AG04450 (cell line): ENCODE data around the gene NFATC2. TPM values are rescaled to one million over a fixed set of nuclear protein-coding genes. Genes with fewer than 3 reads are reported as not detected.

Experiments
- CTCF ChIA-PET: fragments of 300-600, 350-600 bp; formaldehyde crosslinking; extraction: SDS; loops from one replicate; lab custom pipeline; 2022; ENCODE audit warnings: antibody characterized with exemption, inconsistent platforms; lab: Charles Lee
- POLR2A ChIA-PET: fragments of 350-600 bp; formaldehyde crosslinking; extraction: SDS; loops from one replicate; lab custom pipeline; 2021; ENCODE audit warnings: antibody characterized with exemption, inconsistent platforms; lab: Yijun Ruan, JAX
- DNase-seq: peaks from one replicate; pipeline ENCODE4 v3.0.0-alpha.2; 2011; ENCODE audit warnings: low read depth, low spot score
- H3K27ac ChIP-seq: one replicate; pipeline ENCODE4 v1.5.1; 2012; ENCODE audit warnings: low read depth, low read length, control low read depth
- H3K27me3 ChIP-seq: one replicate; pipeline ENCODE4 v1.6.0; 2012; ENCODE audit warnings: low read length; ENCODE audit not compliant: control insufficient read depth, insufficient read depth
- H3K4me3 ChIP-seq: 2 replicates; pipeline ENCODE4 v1.5.1; 2011; ENCODE audit warnings: mild to moderate bottlenecking, low read depth, low read length, control low read depth
- H3K9me3 ChIP-seq: 2 replicates; pipeline ENCODE4 v1.5.1; 2012; ENCODE audit warnings: low read length; ENCODE audit not compliant: control insufficient read depth, insufficient read depth
- CTCF ChIP-seq: IDR thresholded peaks from 2 replicates; pipeline ENCODE4 v1.5.1; 2011; ENCODE audit warnings: low read depth, low read length, control low read depth, inconsistent platforms
- polyA plus RNA-seq: library from polyadenylated mRNA; depleted of rRNA; stranded (reverse); fragments of >200 nt; gene quantifications from 2 replicates; pipeline ENCODE4 v1.2.3, GENCODE V29; 2011

NFATC2 gene
- polyA plus RNA-seq, 1 experiment, result 0.07 TPM

DNA sequence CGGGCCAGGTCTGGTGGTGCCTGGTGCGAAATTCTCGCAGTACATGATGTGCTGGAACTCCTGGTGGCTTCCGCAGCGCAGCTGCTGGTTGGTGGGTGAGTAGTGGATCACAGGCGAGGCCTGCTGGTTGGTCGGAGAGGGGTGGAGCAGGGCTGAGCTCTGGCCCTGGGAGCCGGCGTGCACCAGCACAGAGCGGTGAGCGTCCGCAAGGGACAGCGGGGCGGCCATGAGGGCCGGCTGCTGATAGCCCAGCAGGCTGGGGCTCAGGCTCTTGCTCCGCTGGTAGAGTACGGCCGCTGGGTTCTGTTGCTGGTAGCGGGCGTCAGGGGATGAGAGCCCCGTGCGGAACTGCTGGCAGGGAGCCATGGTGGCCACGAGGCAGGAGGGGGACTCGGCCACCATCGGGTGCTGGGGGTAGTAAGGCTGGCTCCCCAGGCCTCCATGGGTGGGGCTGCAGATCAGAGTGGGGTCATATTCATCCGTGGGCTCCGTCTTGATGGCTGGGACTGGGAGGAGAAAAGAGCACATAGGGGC, 110.2 kb downstream of the NFATC2 start:
- ChIA-PET CTCF (no interaction called here), POLR2A (no interaction called here)
- Histone ChIP-seq H3K27ac (no peak overlapping the region), H3K9me3 (no peaks in the 10 kb centered on the region; the same call in 1 of the 2 replicates), H3K4me3 (no peak overlapping the region), H3K27me3 (no peaks in the 10 kb centered on the region)
- no peak for TF ChIP-seq CTCF
- no peak for DNase-seq

- Histone ChIP-seq H3K27ac (no peak overlapping the region), H3K27me3 (no peaks in the 10 kb centered on the region), H3K4me3 (no peak overlapping the region), H3K9me3 (no peaks in the 10 kb centered on the region; the same call in 1 of the 2 replicates)
- ChIA-PET CTCF (interaction anchor here (0.6 kb wide), 1 partner anchor 12 kb away, joined by 3 read pairs; no protein-coding TSS in a partner anchor), POLR2A (no interaction called here)
- TF ChIP-seq CTCF, result no peak
- DNase-seq, result no peak
Measured at GRCh38 chr20:51431321-51431720, 111.2 kb downstream of the NFATC2 start.

- ChIA-PET CTCF (no interaction called here), POLR2A (no interaction called here)
- Histone ChIP-seq H3K4me3 (no peak overlapping the region), H3K27me3 (no peaks in the 10 kb centered on the region), H3K9me3 (no peaks in the 10 kb centered on the region; the same call in 1 of the 2 replicates), H3K27ac (no peak overlapping the region)
- no peak for DNase-seq
- no peak for TF ChIP-seq CTCF
Measured at GRCh38 chr20:51430198-51430950, 112.1 kb downstream of the NFATC2 start.

DNA sequence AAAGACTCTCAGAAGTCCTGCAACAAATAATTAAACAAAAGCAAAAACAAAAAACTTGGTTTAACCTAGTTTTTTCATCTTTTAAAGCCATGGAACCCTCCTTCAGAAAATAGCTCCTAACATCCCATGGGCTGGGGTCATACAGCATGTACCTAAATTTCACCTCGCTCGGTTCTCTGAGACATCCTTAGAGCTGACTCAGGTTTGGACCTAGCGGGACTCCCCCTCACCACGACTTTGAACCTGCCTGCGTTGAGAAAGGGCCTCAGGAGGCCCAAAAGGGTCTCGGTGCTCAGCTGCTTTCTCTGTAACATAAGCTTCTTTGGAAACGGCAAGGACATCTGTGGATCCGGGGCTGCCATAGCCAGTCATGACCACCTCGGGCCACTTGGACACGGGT, 112.8 kb downstream of the NFATC2 start:
- no peak for DNase-seq
- H3K4me3 ChIP-seq, result no peak overlapping the region
- ChIA-PET CTCF (interaction anchor here (0.9 kb wide), 1 partner anchor 9 kb away, joined by 4 read pairs; no protein-coding TSS in a partner anchor), POLR2A (no interaction called here)
- H3K27me3 ChIP-seq, result no peaks in the 10 kb centered on the region
- no peak overlapping the region for H3K27ac ChIP-seq
- H3K9me3 ChIP-seq, result no peaks in the 10 kb centered on the region; the same call in 1 of the 2 replicates
- no peak for TF ChIP-seq CTCF

GRCh38 chr20:51429144-51429482, 113.4 kb downstream of the NFATC2 start:
- Histone ChIP-seq H3K27ac (no peak overlapping the region), H3K9me3 (no peaks in the 10 kb centered on the region; the same call in 1 of the 2 replicates), H3K4me3 (no peak overlapping the region), H3K27me3 (no peaks in the 10 kb centered on the region)
- no peak for DNase-seq
- no peak for TF ChIP-seq CTCF
- CTCF ChIA-PET, result interaction anchor here (0.9 to 1.3 kb wide), 2 partner anchors 9 to 16 kb away, joined by 3 to 4 read pairs; no protein-coding TSS in a partner anchor
- POLR2A ChIA-PET, result no interaction called here
